Measurements from ENCODE around the gene F12. TPM values are rescaled to one million over a fixed set of nuclear protein-coding genes. Genes with fewer than 3 reads are reported as not detected.
A peak's percentile ranks its signal among the peaks of the same experiment; 100 is the strongest.

Gene F12
- total and polyA plus RNA-seq, 2 donors (not counting 3 experiments of a cell fraction or from before 2014, with no cell fraction given), result 1.00 to 1.4 TPM

- peak overlapping the region; percentile 11 to 58 (median 18) for H3K4me3 ChIP-seq (replicated peaks in 1 of 3; ENCODE audit: insufficient read depth in 1 of 3, low read depth in 1 of 3, low read length in 3 of 3)
- H3K4me1 ChIP-seq (ENCODE audit: control insufficient read depth, extremely low read depth, insufficient read depth, low read length), result peaks cover 14% of the 10 kb centered on the region
- no peaks in the 10 kb centered on the region for H3K9me3 ChIP-seq (replicated peaks; ENCODE audit: control insufficient read depth, insufficient read depth, low read length)
- no peak overlapping the region for H3K27ac ChIP-seq (ENCODE audit: insufficient read depth, low read depth, low read length)
- no peaks in the 10 kb centered on the region for H4K20me1 ChIP-seq (replicated peaks; ENCODE audit: control insufficient read depth, extremely low read depth, insufficient read depth, low read length)
- H3K9me1 ChIP-seq (replicated peaks; ENCODE audit: control insufficient read depth, extremely low read depth, insufficient read depth, low read length), result no peaks in the 10 kb centered on the region
- H3K79me2 ChIP-seq (ENCODE audit: control insufficient read depth, insufficient read depth, low read length), result no peaks in the 10 kb centered on the region
- ChIA-PET CTCF (interaction anchor here (0.8 to 13.5 kb wide), 12 partner anchors 8 to 137 kb away, joined by 3 to 288 read pairs (median 6); partner anchors contain the start of genes GRK6 and PFN3), POLR2A (interaction anchor here (0.6 to 1.5 kb wide), 4 partner anchors 8 to 50 kb away, joined by 3 to 7 read pairs (median 4); partner anchors contain the start of genes GRK6 and PDLIM7)
- intact Hi-C loops (cut with micrococcal nuclease), result no loop called here
- BruUV-seq (replicated peaks), result no TSS peak
- H2AFZ ChIP-seq (ENCODE audit: low read depth, low read length), result peak overlapping the region; percentile 43
- dilution Hi-C loops (cut with MboI; ENCODE audit: extremely low pct_ligation_motif_present, low sequenced_read_pairs), result no loop called here
- no peak for DNase-seq (ENCODE audit: low read depth, low spot score)
- H3K4me2 ChIP-seq (ENCODE audit: insufficient read depth, low read length), result peak overlapping the region; percentile 65
- no peaks in the 10 kb centered on the region for H3K27me3 ChIP-seq (ENCODE audit: control insufficient read depth in 2 of 2, insufficient read depth in 2 of 2, low read length in 2 of 2)
- H3K36me3 ChIP-seq (ENCODE audit: control insufficient read depth in 2 of 2, extremely low read depth in 1 of 2, insufficient read depth in 2 of 2, low read length in 2 of 2), result peaks cover 0 to 1% of the 10 kb centered on the region in 2 experiments
- FAIRE-seq, result no peak
- peak overlapping the region; percentile 52 for H3K9ac ChIP-seq (replicated peaks; ENCODE audit: extremely low read depth, insufficient read depth, low read length)
- peak; percentile 50 for TF ChIP-seq MYC (IDR thresholded peaks at IDR 0.05; ENCODE audit: low read depth, low read length)
- TF ChIP-seq POLR2AphosphoS5 (IDR thresholded peaks at IDR 0.05; ENCODE audit: insufficient read depth, low read depth, low read length), result no peak
Observed at GRCh38 chr5:177447066-177447610, 37.8 kb upstream of the F12 start.

- POLR2A ChIA-PET, result interaction anchor here (0.5 to 1.2 kb wide), 2 partner anchors 8 to 360 kb away, joined by 3 to 4 read pairs; partner anchors contain the start of gene FGFR4
- no peaks in the 10 kb centered on the region for H3K27me3 ChIP-seq (ENCODE audit: control insufficient read depth in 2 of 2, insufficient read depth in 2 of 2, low read length in 2 of 2)
- intact Hi-C loops (cut with micrococcal nuclease), result loop anchor here (1.0 kb wide), 2 partner anchors 8 to 20 kb away; partner anchors contain the start of gene GRK6
- no peak within 1 kb of the TSS for H3K27ac ChIP-seq (ENCODE audit: insufficient read depth, low read depth, low read length)
- no peaks in the 10 kb centered on the region for H3K79me2 ChIP-seq (ENCODE audit: control insufficient read depth, insufficient read depth, low read length)
- H3K9me1 ChIP-seq (replicated peaks; ENCODE audit: control insufficient read depth, extremely low read depth, insufficient read depth, low read length), result no peaks in the 10 kb centered on the region
- peak; percentile 56 for DNase-seq (ENCODE audit: low read depth, low spot score)
- no peaks in the 10 kb centered on the region for H3K9me3 ChIP-seq (replicated peaks; ENCODE audit: control insufficient read depth, insufficient read depth, low read length)
- H3K4me1 ChIP-seq (ENCODE audit: control insufficient read depth, extremely low read depth, insufficient read depth, low read length), result peaks cover 14% of the 10 kb centered on the region
- H3K9ac ChIP-seq (replicated peaks; ENCODE audit: extremely low read depth, insufficient read depth, low read length), result peak within 1 kb of the TSS; percentile 52
- no TSS peak for BruUV-seq (replicated peaks)
- dilution Hi-C loops (cut with MboI; ENCODE audit: extremely low pct_ligation_motif_present, low sequenced_read_pairs), result no loop called here
- peak; percentile 62 for FAIRE-seq
- CTCF ChIA-PET, result interaction anchor here (0.8 to 13.5 kb wide), 10 partner anchors 7 to 80 kb away, joined by 3 to 288 read pairs (median 6); partner anchors contain the start of genes GRK6 and PFN3
- H3K4me3 ChIP-seq (replicated peaks in 1 of 3; ENCODE audit: insufficient read depth in 1 of 3, low read depth in 1 of 3, low read length in 3 of 3), result peak within 1 kb of the TSS; percentile 11 to 58 (median 18)
- H4K20me1 ChIP-seq (replicated peaks; ENCODE audit: control insufficient read depth, extremely low read depth, insufficient read depth, low read length), result no peaks in the 10 kb centered on the region
- peak within 1 kb of the TSS; percentile 43 for H2AFZ ChIP-seq (ENCODE audit: low read depth, low read length)
- peaks cover 0 to 4% of the 10 kb centered on the region in 2 experiments for H3K36me3 ChIP-seq (ENCODE audit: control insufficient read depth in 2 of 2, extremely low read depth in 1 of 2, insufficient read depth in 2 of 2, low read length in 2 of 2)
- TF ChIP-seq JUN (IDR thresholded peaks at IDR 0.05; ENCODE audit: borderline replicate concordance, insufficient read depth, insufficient read length, low read depth) (no peak), POLR2A (IDR thresholded peaks at IDR 0.05; ENCODE audit: low read depth, low read length) (peak; percentile 67), MAX (IDR thresholded peaks at IDR 0.05; ENCODE audit: insufficient read depth, insufficient read length) (no peak), POLR2AphosphoS5 (IDR thresholded peaks at IDR 0.05; ENCODE audit: insufficient read depth, low read depth, low read length) (peak; percentile 66), GATA2 (IDR thresholded peaks at IDR 0.05; ENCODE audit: insufficient read depth, insufficient read length, low read depth, low read length) (no peak), CTCF (IDR thresholded peaks at IDR 0.05; ENCODE audit: extremely low read depth in 1 of 2, insufficient read depth in 1 of 2, low read depth in 1 of 2, low read length in 2 of 2) (peak in 1 of 2 donors; percentile 10)
- H3K4me2 ChIP-seq (ENCODE audit: insufficient read depth, low read length), result peak within 1 kb of the TSS; percentile 65
Observed at GRCh38 chr5:177446200-177447065, 37.1 kb upstream of the F12 start, which contains the start of gene PRR7. Gene PRR7, plus strand, starts transcription at chr5:177446814. Its CDS starts 8,254 bp downstream, at chr5:177455068.
